GM12864 (cell line): Measurements from ENCODE around the gene CAB39L.

Source experiments
- DNase-seq: peaks from one replicate; pipeline ENCODE4 v3.0.0-alpha.2; 2011; ENCODE audit warnings: low read depth
- H3K4me3 ChIP-seq: 2 replicates; pipeline ENCODE4 v1.5.1; 2011; ENCODE audit warnings: mild to moderate bottlenecking, low read depth, low read length, control low read depth
- TF ChIP-seq, protein P1 (sequence below): IDR thresholded peaks from 2 replicates; pipeline ENCODE4 v1.5.1; 2011; ENCODE audit warnings: low read depth, mild to moderate bottlenecking, moderate library complexity, low read length, control low read depth, inconsistent platforms; ENCODE audit errors: missing control alignments

Gene CAB39L

DNA sequence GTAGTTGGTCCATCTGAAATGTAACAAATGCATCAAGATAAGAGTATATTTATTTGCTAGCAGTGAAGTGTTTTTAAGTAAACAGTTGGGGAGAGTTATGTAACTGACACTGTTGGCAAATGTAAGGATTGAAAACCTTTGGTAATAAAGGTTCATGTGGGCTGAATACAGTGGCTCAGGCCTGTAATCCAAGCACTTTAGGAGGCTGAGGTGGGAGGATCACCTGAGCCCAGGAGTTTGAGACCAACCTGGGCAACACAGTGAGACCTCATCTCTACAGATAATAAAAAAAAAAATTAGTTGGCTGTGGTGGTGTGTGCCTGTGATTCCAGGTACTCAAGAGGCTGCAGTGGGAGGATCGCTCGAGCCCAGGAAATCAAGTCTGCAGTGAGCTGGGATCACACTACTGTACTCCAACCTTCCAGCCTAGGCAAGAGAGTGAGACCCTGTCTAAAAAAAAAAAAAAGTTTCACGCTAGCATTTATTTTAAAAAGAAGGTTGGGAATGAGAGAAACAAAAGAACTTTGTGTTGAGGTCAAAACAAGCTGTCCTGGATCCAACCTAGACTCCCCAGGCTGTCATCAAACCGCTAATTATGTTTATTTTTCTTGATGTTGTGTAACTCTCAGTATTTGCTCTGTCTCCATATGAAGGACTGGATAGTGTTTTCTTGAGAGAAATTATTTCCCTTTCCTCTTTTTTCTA, 20.9 kb upstream of the CAB39L start:
- H3K4me3 ChIP-seq, result no peak overlapping the region
- no peak for DNase-seq
- TF ChIP-seq, protein P1, sequence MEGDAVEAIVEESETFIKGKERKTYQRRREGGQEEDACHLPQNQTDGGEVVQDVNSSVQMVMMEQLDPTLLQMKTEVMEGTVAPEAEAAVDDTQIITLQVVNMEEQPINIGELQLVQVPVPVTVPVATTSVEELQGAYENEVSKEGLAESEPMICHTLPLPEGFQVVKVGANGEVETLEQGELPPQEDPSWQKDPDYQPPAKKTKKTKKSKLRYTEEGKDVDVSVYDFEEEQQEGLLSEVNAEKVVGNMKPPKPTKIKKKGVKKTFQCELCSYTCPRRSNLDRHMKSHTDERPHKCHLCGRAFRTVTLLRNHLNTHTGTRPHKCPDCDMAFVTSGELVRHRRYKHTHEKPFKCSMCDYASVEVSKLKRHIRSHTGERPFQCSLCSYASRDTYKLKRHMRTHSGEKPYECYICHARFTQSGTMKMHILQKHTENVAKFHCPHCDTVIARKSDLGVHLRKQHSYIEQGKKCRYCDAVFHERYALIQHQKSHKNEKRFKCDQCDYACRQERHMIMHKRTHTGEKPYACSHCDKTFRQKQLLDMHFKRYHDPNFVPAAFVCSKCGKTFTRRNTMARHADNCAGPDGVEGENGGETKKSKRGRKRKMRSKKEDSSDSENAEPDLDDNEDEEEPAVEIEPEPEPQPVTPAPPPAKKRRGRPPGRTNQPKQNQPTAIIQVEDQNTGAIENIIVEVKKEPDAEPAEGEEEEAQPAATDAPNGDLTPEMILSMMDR, result no peak

DNA sequence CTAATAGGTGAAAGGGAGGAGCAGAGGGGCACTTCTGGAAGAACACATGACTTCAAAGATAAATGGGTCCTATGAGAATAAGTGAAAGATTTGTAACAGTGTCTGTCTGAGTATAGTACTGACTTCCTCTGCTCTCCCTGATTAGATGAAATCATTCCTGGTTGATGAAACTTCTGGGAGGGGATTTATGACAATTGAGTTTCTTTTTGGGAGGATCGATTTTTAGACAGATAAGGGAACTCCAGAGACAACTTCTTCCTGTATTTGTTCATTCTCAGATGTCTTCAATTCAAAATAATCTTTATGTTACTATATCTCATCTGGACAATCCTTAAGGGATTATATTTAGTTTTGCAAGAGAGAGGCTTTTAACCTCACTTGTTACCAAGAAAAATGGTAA, 20.2 kb upstream of the CAB39L start:
- no peak for DNase-seq
- TF ChIP-seq, protein P1, result no peak
- H3K4me3 ChIP-seq, result no peak overlapping the region

DNA sequence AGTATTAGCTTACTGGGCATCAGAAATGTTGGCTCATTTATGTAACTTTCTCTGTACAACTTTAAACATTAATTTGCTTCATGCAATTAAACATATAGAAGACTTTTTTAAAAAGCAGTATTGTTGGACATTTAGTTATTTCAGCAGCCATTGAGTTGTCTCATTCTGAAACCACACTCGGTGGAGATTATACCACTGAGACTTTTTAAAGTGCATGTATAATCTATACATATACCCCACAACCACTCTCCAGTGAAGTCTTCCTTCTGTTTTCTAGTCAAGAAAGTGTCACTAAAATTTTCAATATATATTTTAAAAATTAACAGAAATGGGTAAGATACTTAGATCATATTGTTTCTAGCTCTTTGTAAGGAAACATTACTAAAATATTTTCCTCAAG, 15.7 kb upstream of the CAB39L start:
- TF ChIP-seq, protein P1, result no peak
- DNase-seq, result no peak

DNA sequence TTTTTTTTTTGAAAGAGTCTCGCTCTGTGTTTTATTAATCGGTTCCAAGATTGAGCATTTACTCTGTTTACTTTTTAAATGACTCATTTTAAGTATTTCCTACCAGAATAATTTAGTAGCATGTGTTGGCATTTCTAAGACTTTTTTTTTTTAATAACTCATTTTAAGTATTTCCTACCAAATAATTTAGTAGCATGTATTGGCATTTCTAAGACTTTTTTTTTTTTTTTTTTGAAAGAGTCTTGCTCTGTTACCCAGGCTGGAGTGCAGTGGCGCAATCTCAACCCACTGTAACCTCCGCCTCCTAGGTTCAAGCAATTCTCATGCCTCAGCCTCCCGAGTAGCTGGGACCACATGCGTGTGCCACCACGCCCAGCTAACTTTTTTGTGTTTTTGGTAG, 13.4 kb upstream of the CAB39L start:
- TF ChIP-seq, protein P1, result no peak
- no peak for DNase-seq
- H3K4me3 ChIP-seq, result no peak overlapping the region

More for the DNA sequence above, 15.7 kb upstream of the CAB39L start:
- H3K4me3 ChIP-seq, result no peak overlapping the region

DNA sequence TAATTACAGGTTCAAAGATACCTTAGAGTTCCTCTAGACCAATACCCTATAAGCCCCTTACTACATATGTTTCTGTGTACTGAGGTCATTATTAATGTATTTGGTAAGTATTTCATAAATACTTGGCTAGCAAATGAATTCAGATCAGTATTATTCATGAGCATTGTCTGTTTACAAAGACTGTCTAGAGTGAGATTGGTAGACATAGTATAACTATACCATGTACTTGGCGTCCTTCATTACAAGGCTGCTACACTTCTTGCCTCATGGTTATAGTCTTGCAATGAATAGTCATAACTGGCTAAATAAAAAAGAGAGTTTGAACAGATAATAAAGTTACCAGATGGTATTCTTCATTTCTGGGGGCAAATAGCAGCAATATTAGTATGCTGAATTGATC, 12.3 kb upstream of the CAB39L start:
- no peak for DNase-seq
- TF ChIP-seq, protein P1, result no peak
- no peak overlapping the region for H3K4me3 ChIP-seq

DNA sequence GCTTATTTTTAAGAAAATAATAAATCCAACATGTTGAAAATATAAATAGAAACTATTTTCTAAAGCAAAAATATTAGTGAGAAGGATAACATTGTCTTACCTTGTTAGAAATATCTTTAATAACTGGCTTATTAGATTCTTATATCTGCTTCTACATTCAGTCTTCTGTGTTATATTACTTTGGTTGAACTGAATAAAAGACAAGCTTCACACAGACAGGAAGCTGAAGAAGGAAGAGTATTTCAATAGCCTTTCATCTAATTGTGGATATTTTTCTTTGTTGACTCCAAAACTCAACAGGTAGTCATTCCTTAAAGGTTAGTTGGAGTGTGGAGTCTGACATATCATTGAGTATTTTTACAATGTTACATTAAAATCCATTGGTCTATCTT, 11.1 kb upstream of the CAB39L start:
- no peak overlapping the region for H3K4me3 ChIP-seq
- no peak for DNase-seq
- TF ChIP-seq, protein P1, result no peak

DNA sequence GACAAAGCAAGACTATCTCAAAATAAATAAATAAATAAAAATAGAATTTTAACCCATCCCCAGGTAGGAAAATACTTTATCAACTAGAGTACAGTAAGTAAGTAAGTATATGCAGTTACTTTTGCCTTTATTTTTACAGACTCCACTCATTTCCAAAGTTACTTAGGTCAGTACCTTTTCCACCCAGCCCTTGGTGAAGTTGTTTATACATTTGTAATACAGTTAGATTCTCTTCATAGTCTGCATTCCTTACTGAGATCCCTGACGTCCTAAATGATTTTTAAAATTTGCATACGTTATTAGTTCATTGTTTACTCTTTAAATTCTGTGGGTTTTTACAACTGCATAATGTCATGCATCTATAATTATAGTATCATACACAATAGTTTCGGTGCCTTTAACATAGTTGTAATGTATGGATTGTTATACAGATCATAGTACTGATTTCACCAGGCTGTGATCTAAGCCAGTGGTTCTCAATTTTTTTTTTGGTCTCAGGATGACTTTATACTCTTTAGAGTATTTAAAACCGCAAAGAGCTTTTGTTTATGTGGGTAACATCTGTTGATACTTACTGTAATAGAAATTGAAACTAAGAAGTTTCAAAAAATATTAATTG, 10.6 kb upstream of the CAB39L start:
- TF ChIP-seq, protein P1, result no peak
- H3K4me3 ChIP-seq, result no peak overlapping the region
- DNase-seq, result no peak
